ENCODE measurements around the gene LIMK1. TPM values are rescaled to one million over a fixed set of nuclear protein-coding genes. Genes with fewer than 3 reads are reported as not detected.

The LIMK1 gene
- total and polyA plus RNA-seq, 2 experiments from 2014 or later = 16.2 to 24.6 TPM

DNA sequence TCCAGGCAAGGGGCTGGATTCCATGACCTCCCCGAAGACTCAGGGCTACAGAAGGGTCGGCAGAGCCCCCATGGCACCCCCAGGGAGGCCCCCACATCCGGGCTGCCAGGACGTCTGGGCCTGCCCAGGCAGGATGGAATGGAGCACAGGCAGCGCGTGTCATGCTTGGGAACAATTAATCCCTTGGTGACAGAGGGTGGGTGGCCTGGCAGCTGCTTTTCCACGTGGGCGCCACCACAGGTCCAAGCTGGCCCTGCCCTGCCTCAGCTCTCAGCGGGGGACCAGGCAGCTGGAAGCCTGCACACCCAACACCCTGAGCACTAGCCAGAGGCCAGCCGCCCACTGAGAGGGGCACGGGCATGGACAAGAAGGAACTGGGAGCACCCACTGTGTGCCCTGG is 44.3 kb upstream of the LIMK1 start:
- no peak overlapping the region for H3K27ac ChIP-seq

DNA sequence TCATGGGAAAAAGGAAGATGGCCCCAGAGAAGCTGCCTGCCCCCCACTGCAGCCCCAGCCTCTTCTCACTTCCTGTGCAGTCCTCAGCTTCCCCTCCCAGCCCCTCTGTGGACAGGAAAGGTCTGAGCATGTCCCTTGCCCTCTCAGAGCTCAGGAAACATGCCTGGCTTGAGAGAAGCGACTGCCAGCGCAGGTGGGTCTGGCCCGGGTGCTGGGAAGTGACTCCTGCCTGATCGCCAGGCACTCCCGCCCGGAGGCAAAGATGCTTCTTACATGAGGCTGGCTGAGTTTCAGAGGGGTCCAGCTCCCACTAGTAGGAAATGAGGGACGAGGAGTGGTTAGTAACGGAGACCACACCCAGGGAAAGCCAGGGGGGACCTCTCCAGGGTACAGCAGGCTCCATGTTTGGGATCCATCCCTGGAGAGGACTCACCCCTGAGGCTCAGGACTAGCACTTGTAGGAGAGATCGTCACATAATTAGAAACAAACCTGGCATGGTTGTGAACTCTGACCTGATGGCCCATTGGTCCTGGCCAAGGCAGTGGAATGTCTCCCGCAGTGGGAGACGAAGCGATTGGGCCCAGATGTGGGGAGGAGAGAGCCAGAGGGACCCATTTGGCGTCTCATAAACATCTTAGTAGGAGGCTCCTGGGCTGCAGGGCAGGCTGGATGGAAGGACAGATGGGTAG is 43.4 kb upstream of the LIMK1 start:
- no peaks in the 10 kb centered on the region for H4K20me1 ChIP-seq (ENCODE audit: insufficient read depth, poor library complexity, severe bottlenecking)
- DNase-seq (ENCODE audit: low spot score) = no peak
- no peak for TF ChIP-seq EZH2 (IDR thresholded peaks at IDR 0.05; ENCODE audit: borderline replicate concordance)
- TF ChIP-seq, protein P1, sequence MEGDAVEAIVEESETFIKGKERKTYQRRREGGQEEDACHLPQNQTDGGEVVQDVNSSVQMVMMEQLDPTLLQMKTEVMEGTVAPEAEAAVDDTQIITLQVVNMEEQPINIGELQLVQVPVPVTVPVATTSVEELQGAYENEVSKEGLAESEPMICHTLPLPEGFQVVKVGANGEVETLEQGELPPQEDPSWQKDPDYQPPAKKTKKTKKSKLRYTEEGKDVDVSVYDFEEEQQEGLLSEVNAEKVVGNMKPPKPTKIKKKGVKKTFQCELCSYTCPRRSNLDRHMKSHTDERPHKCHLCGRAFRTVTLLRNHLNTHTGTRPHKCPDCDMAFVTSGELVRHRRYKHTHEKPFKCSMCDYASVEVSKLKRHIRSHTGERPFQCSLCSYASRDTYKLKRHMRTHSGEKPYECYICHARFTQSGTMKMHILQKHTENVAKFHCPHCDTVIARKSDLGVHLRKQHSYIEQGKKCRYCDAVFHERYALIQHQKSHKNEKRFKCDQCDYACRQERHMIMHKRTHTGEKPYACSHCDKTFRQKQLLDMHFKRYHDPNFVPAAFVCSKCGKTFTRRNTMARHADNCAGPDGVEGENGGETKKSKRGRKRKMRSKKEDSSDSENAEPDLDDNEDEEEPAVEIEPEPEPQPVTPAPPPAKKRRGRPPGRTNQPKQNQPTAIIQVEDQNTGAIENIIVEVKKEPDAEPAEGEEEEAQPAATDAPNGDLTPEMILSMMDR (IDR thresholded peaks at IDR 0.05; ENCODE audit: poor library complexity) = no peak
- TF ChIP-seq EZH2phosphoT487 (IDR thresholded peaks at IDR 0.05; ENCODE audit: low read depth, severe bottlenecking, unreplicated experiment) = no peak
- H3K4me1 ChIP-seq (ENCODE audit: insufficient read depth) = peaks cover 15% of the 10 kb centered on the region
- no peaks in the 10 kb centered on the region for H3K27me3 ChIP-seq
- no peaks in the 10 kb centered on the region for H3K79me2 ChIP-seq
- WGBS (ENCODE audit: low lambda C conversion rate, missing lambda C conversion rate) = 66% methylated on average over 13 of the region's 13 CpGs
- H3K9me2 ChIP-seq (replicated peaks; ENCODE audit: insufficient read depth) = no peaks in the 10 kb centered on the region
- no peak overlapping the region for H2AFZ ChIP-seq
- H3K27ac ChIP-seq = no peak overlapping the region
- no peaks in the 10 kb centered on the region for H3K9me3 ChIP-seq (ENCODE audit: low read depth)
- H3K4me3 ChIP-seq = no peak overlapping the region
- H3K4me2 ChIP-seq = no peak overlapping the region
- H3K36me3 ChIP-seq (replicated peaks; ENCODE audit: insufficient read depth, low read depth) = no peaks in the 10 kb centered on the region

More for the DNA sequence above, 44.3 kb upstream of the LIMK1 start:
- H3K36me3 ChIP-seq (replicated peaks; ENCODE audit: insufficient read depth, low read depth) = no peaks in the 10 kb centered on the region
- H2AFZ ChIP-seq = no peak overlapping the region
- no peaks in the 10 kb centered on the region for H3K27me3 ChIP-seq
- H3K9me2 ChIP-seq (replicated peaks; ENCODE audit: insufficient read depth) = no peaks in the 10 kb centered on the region
- no peak overlapping the region for H3K4me3 ChIP-seq
- H4K20me1 ChIP-seq (ENCODE audit: insufficient read depth, poor library complexity, severe bottlenecking) = no peaks in the 10 kb centered on the region
- peaks cover 9% of the 10 kb centered on the region for H3K4me1 ChIP-seq (ENCODE audit: insufficient read depth)
- no peaks in the 10 kb centered on the region for H3K9me3 ChIP-seq (ENCODE audit: low read depth)
- H3K4me2 ChIP-seq = no peak overlapping the region
- H3K79me2 ChIP-seq = no peaks in the 10 kb centered on the region
- 80% methylated on average over 11 of the region's 11 CpGs for WGBS (ENCODE audit: low lambda C conversion rate, missing lambda C conversion rate)
- DNase-seq (ENCODE audit: low spot score) = no peak
- TF ChIP-seq EZH2 (IDR thresholded peaks at IDR 0.05; ENCODE audit: borderline replicate concordance) = no peak
- TF ChIP-seq EZH2phosphoT487 (IDR thresholded peaks at IDR 0.05; ENCODE audit: low read depth, severe bottlenecking, unreplicated experiment) = no peak
- TF ChIP-seq, protein P1 (IDR thresholded peaks at IDR 0.05; ENCODE audit: poor library complexity) = no peak

DNA sequence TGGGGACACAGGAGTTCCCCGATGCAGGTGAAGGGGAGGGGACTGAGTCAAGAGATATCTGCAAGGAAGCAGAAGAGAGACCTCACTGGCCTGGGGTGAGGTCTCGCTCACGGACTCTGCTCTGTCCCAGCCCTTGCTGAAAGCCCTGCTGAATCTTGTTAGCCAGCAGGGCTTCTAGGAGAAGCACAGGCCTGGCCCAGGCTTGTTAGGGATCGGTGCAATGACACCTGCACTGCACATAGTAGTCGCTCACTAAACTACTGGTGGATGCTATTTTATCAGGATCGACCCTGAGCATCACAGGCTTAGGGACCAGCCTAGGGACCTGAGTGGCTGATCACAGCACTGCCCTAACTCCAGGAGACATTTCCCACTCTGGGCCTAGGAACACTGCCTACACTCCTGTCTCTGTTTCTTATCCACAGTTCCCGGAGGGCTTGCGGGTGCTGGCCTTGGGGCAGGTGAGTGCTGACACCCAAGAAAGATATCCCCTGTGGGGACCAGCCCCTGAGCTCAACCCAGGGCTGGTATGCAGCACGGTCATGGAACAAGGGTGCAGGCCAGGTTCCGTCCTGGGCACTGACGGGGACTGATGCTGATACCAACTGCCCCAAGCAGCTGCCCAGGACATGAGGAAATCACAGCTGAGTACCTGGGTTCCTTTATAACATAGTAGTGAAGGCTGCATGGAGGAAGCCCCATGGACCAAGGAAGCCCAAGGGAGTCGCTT is 42.6 kb upstream of the LIMK1 start:
- TF ChIP-seq EZH2phosphoT487 (IDR thresholded peaks at IDR 0.05; ENCODE audit: low read depth, severe bottlenecking, unreplicated experiment) = no peak
- TF ChIP-seq EZH2 (IDR thresholded peaks at IDR 0.05; ENCODE audit: borderline replicate concordance) = no peak
- TF ChIP-seq, protein P1 (IDR thresholded peaks at IDR 0.05; ENCODE audit: poor library complexity) = no peak
- Histone ChIP-seq H3K4me1 (ENCODE audit: insufficient read depth) (peaks cover 15% of the 10 kb centered on the region), H3K27ac (no peak overlapping the region)

More for the DNA sequence above, 42.6 kb upstream of the LIMK1 start:
- Histone ChIP-seq H3K9me2 (replicated peaks; ENCODE audit: insufficient read depth) (no peaks in the 10 kb centered on the region), H3K9me3 (ENCODE audit: low read depth) (no peaks in the 10 kb centered on the region), H3K36me3 (replicated peaks; ENCODE audit: insufficient read depth, low read depth) (no peaks in the 10 kb centered on the region), H3K79me2 (no peaks in the 10 kb centered on the region), H3K27me3 (no peaks in the 10 kb centered on the region), H2AFZ (no peak overlapping the region), H4K20me1 (ENCODE audit: insufficient read depth, poor library complexity, severe bottlenecking) (no peaks in the 10 kb centered on the region), H3K4me2 (no peak overlapping the region), H3K4me3 (no peak overlapping the region)
- 93% methylated on average over 12 of the region's 12 CpGs for WGBS (ENCODE audit: low lambda C conversion rate, missing lambda C conversion rate)
- no peak for DNase-seq (ENCODE audit: low spot score)
